Upper lobe of left lung (tissue), 6 donors: Measurements from ENCODE around the gene CDH5. TPM values are rescaled to one million over a fixed set of nuclear protein-coding genes. Genes with fewer than 3 reads are reported as not detected.

Source experiments
- ATAC-seq, 2 donors: fragments of 200-7000 bp; cut with Tn5 transposase; one replicate each; pipeline ENCODE4 v1.9.1; 2022; ENCODE audit warnings: mild to moderate bottlenecking in 2 of 2, moderate library complexity in 2 of 2; ENCODE audit not compliant: low FRiP score in 2 of 2
- DNase-seq, 2 donors: peaks; one replicate each; pipeline ENCODE4 v3.0.0-alpha.2; 2019 to 2020
- H3K27ac ChIP-seq, 4 donors: fragments of 200-600 bp; sonication (generic); one replicate each; pipeline ENCODE4 v1.5.1; 2016 to 2019
- H3K27me3 ChIP-seq, 4 donors: fragments of 200-600 bp; sonication (generic); one replicate each; pipeline ENCODE4 v1.5.1; 2017 to 2019
- H3K36me3 ChIP-seq, 4 donors: fragments of 200-600 bp; sonication (generic); one replicate each; pipeline ENCODE4 v1.5.1; 2016 to 2019
- H3K4me1 ChIP-seq, 4 donors: fragments of 200-600 bp; sonication (generic); one replicate each; pipeline ENCODE4 v1.5.1; 2018 to 2019
- H3K4me3 ChIP-seq, 4 donors: fragments of 200-600 bp; sonication (generic); one replicate each; pipeline ENCODE4 v1.5.1; 2017 to 2019; ENCODE audit warnings: mild to moderate bottlenecking in 2 of 4, moderate library complexity in 1 of 4
- H3K9me3 ChIP-seq, 4 donors: fragments of 200-600 bp; sonication (generic); one replicate each; pipeline ENCODE4 v1.5.1; 2018 to 2019
- EP300 ChIP-seq, 4 donors: sonication (generic); formaldehyde crosslinking; IDR thresholded peaks; one replicate each; pipeline ENCODE4 v1.5.1; 2017; ENCODE audit warnings: antibody characterized with exemption in 4 of 4, control low read depth in 2 of 4
- POLR2A ChIP-seq, 4 donors: fragments of 450-650 bp; IDR thresholded peaks; one replicate each; pipeline ENCODE4 v1.5.1; 2016 to 2017; ENCODE audit warnings: antibody characterized with exemption in 4 of 4, mild to moderate bottlenecking in 2 of 4
- POLR2AphosphoS5 ChIP-seq, 2 donors: sonication (generic); formaldehyde crosslinking; IDR thresholded peaks; one replicate each; pipeline ENCODE4 v1.5.1; 2017; ENCODE audit warnings: antibody characterized with exemption in 2 of 2
- WGBS, 2 donors: methylation state at CpG; one replicate each; pipeline ENCODE4 v1.1.5; 2017 to 2018; 5-methylcytosine and 5-hydroxymethylcytosine counted together
- total RNA-seq, 6 donors: library from RNA; depleted of rRNA in 4 of 6; stranded (reverse); fragments of >200 nt in 4 of 6; gene quantifications; one replicate each; pipeline versions ENCODE4 v1.1.0 to v1.2.1, GENCODE V29; 2016 to 2021
- TF ChIP-seq, protein P1 (sequence below), 6 experiments: fragments of 450-650 bp in 4 of 6; fragments of 200-600 bp in 2 of 6; sonication (generic) in 2 of 6; IDR thresholded peaks; one replicate each; pipeline ENCODE4 v1.5.1; 2016 to 2019; ENCODE audit warnings: antibody characterized with exemption in 6 of 6
- donor health status: DM: no; HTN: no; CAD: no; lungs with moderate emphysema.
- donor health status: DM: no; HTN: yes; CAD: no; lungs with severe emphysema.

Gene CDH5
- total RNA-seq, 6 donors from 2014 or later: 54.5 to 146 (median 89.8) TPM

DNA sequence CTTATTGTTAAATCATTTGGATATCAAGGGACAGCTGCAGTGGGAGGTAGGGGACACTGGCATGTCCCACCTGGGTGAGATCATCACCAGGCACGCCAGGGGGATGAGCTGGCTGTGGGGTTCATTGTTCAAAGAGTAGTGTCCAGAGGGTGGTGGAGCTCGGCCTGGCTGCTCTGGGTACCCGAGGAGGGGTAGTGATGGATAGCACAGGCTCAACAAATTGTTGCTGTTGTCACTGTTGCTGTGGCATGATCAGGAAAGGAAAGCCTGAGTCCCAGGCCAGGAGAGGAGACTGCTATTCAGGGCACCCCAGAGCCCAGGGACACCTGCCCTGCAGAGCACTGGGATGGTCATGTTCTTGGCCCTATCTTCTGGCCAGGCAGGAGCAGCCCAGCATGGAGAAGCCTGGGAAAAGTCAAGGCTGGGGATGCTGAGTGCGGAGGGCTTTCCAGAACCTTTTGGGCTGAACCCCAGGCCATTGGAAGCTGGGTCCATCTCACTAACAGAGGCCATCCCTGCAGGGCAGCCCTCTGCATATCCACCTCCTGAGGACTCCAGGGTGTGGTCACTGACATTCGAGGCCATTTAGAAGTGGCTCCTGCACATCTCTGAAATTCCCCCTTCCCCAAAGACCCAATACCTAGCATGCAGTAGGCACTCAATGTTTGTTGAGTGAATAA lies 72.7 kb downstream of the CDH5 start:
- WGBS, 2 donors: 78 to 97% methylated on average over 5 of the region's 5 CpGs
- DNase-seq: no peak
- Histone ChIP-seq H3K4me3 (no peak overlapping the region), H3K36me3 (no peaks in the 10 kb centered on the region), H3K27me3 (no peaks in the 10 kb centered on the region), H3K9me3 (no peaks in the 10 kb centered on the region), H3K27ac (no peak overlapping the region), H3K4me1 (no peaks in the 10 kb centered on the region)
- ATAC-seq: no peak
- no peak for TF ChIP-seq POLR2A (IDR thresholded peaks at IDR 0.05)
- TF ChIP-seq, protein P1, sequence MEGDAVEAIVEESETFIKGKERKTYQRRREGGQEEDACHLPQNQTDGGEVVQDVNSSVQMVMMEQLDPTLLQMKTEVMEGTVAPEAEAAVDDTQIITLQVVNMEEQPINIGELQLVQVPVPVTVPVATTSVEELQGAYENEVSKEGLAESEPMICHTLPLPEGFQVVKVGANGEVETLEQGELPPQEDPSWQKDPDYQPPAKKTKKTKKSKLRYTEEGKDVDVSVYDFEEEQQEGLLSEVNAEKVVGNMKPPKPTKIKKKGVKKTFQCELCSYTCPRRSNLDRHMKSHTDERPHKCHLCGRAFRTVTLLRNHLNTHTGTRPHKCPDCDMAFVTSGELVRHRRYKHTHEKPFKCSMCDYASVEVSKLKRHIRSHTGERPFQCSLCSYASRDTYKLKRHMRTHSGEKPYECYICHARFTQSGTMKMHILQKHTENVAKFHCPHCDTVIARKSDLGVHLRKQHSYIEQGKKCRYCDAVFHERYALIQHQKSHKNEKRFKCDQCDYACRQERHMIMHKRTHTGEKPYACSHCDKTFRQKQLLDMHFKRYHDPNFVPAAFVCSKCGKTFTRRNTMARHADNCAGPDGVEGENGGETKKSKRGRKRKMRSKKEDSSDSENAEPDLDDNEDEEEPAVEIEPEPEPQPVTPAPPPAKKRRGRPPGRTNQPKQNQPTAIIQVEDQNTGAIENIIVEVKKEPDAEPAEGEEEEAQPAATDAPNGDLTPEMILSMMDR (IDR thresholded peaks at IDR 0.05): no peak
- no peak for TF ChIP-seq POLR2AphosphoS5 (IDR thresholded peaks at IDR 0.05)
- no peak for TF ChIP-seq EP300 (IDR thresholded peaks at IDR 0.05)

DNA sequence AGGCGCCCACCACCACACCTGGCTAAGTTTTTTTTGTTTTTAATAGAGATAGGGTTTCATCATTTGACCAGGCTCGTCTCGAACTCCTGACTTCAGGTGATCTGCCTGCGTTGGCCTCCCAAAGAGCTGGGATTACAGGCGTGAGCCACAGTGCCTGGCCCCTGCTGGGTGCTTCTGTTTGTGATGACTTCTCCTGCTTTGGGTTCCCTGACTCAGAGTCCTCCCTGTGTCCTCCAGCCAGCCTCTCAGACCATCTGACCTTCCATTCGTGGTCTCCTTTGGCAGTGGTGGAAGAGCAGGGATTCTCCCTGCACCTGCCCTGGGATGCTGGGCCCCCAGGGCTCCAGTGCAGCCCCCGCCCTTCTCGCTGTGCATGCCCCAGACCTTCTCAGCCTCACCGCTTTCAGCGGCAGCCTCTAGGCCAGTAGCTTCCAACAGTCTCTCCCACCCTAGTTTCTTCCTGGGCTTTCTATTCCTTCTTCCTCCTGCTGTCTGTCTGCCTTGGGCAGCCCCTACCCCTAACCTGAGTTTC lies 73.8 kb downstream of the CDH5 start:
- TF ChIP-seq, protein P1 (IDR thresholded peaks at IDR 0.05): no peak
- no peak for TF ChIP-seq POLR2A (IDR thresholded peaks at IDR 0.05)
- no peak for TF ChIP-seq POLR2AphosphoS5 (IDR thresholded peaks at IDR 0.05)
- TF ChIP-seq EP300 (IDR thresholded peaks at IDR 0.05): no peak
- no peak for ATAC-seq
- Histone ChIP-seq H3K27me3 (no peaks in the 10 kb centered on the region), H3K27ac (no peak overlapping the region), H3K4me3 (no peak overlapping the region), H3K36me3 (no peaks in the 10 kb centered on the region), H3K9me3 (no peaks in the 10 kb centered on the region), H3K4me1 (no peaks in the 10 kb centered on the region)
- DNase-seq: no peak
- WGBS, 2 donors: 90 to 94% methylated on average over 10 of the region's 10 CpGs

DNA sequence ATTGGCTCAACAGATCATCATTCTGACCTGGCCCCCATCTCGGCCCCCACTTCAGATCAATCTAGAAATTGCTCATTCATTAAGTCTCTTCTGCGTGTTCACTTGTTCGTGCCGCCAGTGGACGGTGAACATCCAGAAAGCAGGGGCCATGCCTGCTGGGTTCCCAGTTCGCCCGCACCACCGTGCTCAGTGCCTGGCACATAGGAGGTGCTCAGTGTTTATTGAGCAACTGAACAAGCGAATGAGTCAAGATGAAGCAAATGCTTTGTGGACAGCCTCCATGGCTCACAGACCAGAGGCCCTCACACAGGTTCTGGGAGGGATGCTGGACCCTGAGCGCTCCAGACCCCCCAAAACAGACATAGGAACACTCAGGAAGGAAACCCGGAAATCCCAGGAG lies 74.5 kb downstream of the CDH5 start:
- no peaks in the 10 kb centered on the region for H3K4me1 ChIP-seq
- no peak overlapping the region for H3K4me3 ChIP-seq
- no peaks in the 10 kb centered on the region for H3K27me3 ChIP-seq
- no peak for DNase-seq
- 93 to 96% methylated on average over 11 of the region's 11 CpGs for WGBS, 2 donors
- no peak overlapping the region for H3K27ac ChIP-seq
- no peak for ATAC-seq
- TF ChIP-seq POLR2AphosphoS5 (IDR thresholded peaks at IDR 0.05) (no peak), EP300 (IDR thresholded peaks at IDR 0.05) (no peak), POLR2A (IDR thresholded peaks at IDR 0.05) (no peak)
- TF ChIP-seq, protein P1 (IDR thresholded peaks at IDR 0.05): no peak
- no peaks in the 10 kb centered on the region for H3K9me3 ChIP-seq
- no peaks in the 10 kb centered on the region for H3K36me3 ChIP-seq

DNA sequence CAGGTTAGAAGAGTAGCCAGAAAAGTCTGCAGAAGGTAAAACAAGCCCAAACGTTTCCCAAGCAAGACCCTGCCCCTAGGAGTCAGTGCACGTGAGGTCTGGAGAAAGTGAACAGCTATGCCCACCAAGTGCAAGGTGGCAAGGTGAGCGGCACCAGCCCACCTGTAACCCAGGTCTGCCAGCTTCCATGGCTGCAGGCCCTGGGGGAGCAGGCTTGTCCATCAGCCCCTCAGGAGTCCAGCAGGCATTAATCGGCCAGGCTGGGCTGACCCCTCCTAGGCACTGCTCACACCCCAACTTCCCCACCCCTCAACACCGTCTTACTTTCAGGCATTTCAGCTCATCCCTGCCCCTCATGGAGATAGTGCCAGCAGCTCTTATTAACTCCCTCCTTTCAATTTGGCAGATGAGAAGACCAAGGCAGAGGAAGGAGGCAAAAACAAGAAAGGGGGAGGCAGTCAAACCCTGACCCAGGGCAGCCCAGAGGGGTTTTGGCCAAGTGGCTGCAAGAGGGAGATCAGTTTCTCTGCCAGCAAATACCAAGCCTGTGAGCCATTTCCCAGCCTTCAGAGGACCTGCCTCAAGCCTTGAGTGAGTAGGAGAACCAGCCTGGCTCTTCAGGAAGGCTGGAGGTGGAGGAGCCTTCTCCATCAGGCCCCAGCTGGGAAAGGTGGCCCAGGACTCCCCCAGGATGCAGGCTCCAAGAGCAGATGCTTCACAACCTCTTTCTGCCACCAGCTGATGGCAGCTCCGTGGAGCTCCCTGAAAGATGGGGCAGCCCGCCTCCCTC lies 75.3 kb downstream of the CDH5 start:
- no peak for ATAC-seq
- no peak for DNase-seq
- Histone ChIP-seq H3K27me3 (no peaks in the 10 kb centered on the region), H3K4me3 (no peak overlapping the region), H3K27ac (no peak overlapping the region), H3K36me3 (no peaks in the 10 kb centered on the region), H3K9me3 (no peaks in the 10 kb centered on the region), H3K4me1 (no peaks in the 10 kb centered on the region)
- TF ChIP-seq POLR2AphosphoS5 (IDR thresholded peaks at IDR 0.05) (no peak), EP300 (IDR thresholded peaks at IDR 0.05) (no peak), POLR2A (IDR thresholded peaks at IDR 0.05) (no peak)
- TF ChIP-seq, protein P1 (IDR thresholded peaks at IDR 0.05): no peak
- WGBS, 2 donors: 83 to 84% methylated on average over 6 to 7 of the region's 7 CpGs
